GM23338 (cell line): ENCODE measurements around the gene CYP46A1. TPM values are rescaled to one million over a fixed set of nuclear protein-coding genes. Genes with fewer than 3 reads are reported as not detected.
A peak's percentile ranks its signal among the peaks of the same experiment; 100 is the strongest.

Experiments
- ATAC-seq: fragments of 200-7000 bp; cut with Tn5 transposase; 3 replicates; pipeline ENCODE4 v1.9.1; 2020
- DNase-seq: peaks from one replicate; pipeline ENCODE4 v3.0.0-alpha.2; 2015; ENCODE audit warnings: low spot score
- H2AFZ ChIP-seq: fragments of 200-600 bp; sonication (generic); 2 replicates; pipeline ENCODE4 v1.8.0; 2016; ENCODE audit warnings: antibody characterized with exemption, mild to moderate bottlenecking, moderate library complexity
- H3F3A ChIP-seq: fragments of 200-600 bp; sonication (generic); replicated peaks from 2 replicates; pipeline ENCODE4 v1.8.0; 2017; ENCODE audit warnings: antibody characterized with exemption, mixed run types, low read depth
- H3K27ac ChIP-seq: fragments of 200-600 bp; sonication (generic); 2 replicates; pipeline ENCODE4 v1.6.1; 2016; ENCODE audit warnings: low read depth
- H3K27me3 ChIP-seq: fragments of 200-600 bp; sonication (generic); 2 replicates; pipeline ENCODE4 v1.8.0; 2016; ENCODE audit warnings: mild to moderate bottlenecking, mixed run types, moderate library complexity; ENCODE audit not compliant: insufficient read depth
- H3K36me3 ChIP-seq: fragments of 200-600 bp; sonication (generic); 2 replicates; pipeline ENCODE4 v1.8.0; 2016; ENCODE audit warnings: mild to moderate bottlenecking; ENCODE audit not compliant: insufficient read depth
- H3K4me1 ChIP-seq: fragments of 200-600 bp; sonication (generic); 2 replicates; pipeline ENCODE4 v1.8.0; 2016; ENCODE audit warnings: mild to moderate bottlenecking, moderate library complexity; ENCODE audit not compliant: insufficient read depth
- H3K4me2 ChIP-seq: fragments of 200-600 bp; sonication (generic); 2 replicates; pipeline ENCODE4 v1.7.1; 2017; ENCODE audit warnings: mixed run types
- H3K4me3 ChIP-seq: fragments of 200-600 bp; sonication (generic); 2 replicates; pipeline ENCODE4 v1.6.1; 2016; ENCODE audit warnings: mixed run types
- H3K79me2 ChIP-seq: fragments of 200-600 bp; sonication (generic); replicated peaks from 2 replicates; pipeline ENCODE4 v1.8.0; 2017; ENCODE audit warnings: mild to moderate bottlenecking; ENCODE audit not compliant: insufficient read depth
- H3K9me2 ChIP-seq: fragments of 200-600 bp; sonication (generic); 2 replicates; pipeline ENCODE4 v1.8.0; 2017; ENCODE audit not compliant: insufficient read depth
- H4K20me1 ChIP-seq: fragments of 200-600 bp; sonication (generic); replicated peaks from 2 replicates; pipeline ENCODE4 v1.8.0; 2017; ENCODE audit warnings: mild to moderate bottlenecking; ENCODE audit not compliant: insufficient read depth
- H3K27ac Mint-ChIP-seq: 2 replicates; pipeline ENCODE4 v1.8.0; 2020; ENCODE audit warnings: inconsistent platforms, mild to moderate bottlenecking, moderate library complexity, mixed read lengths
- H3K27me3 Mint-ChIP-seq: 3 replicates; pipeline ENCODE4 v1.8.0; 2022; ENCODE audit warnings: low read depth, mild to moderate bottlenecking, moderate library complexity, mixed read lengths, inconsistent platforms; ENCODE audit not compliant: insufficient read depth, poor library complexity
- H3K36me3 Mint-ChIP-seq: 3 replicates; pipeline ENCODE4 v1.8.0; 2021; ENCODE audit warnings: low read depth, mild to moderate bottlenecking, inconsistent platforms, moderate library complexity, mixed read lengths
- H3K4me1 Mint-ChIP-seq: 3 replicates; pipeline ENCODE4 v1.8.0; 2020; ENCODE audit warnings: mild to moderate bottlenecking, inconsistent platforms, mixed read lengths
- H3K4me3 Mint-ChIP-seq: 3 replicates; pipeline ENCODE4 v1.8.0; 2021; ENCODE audit warnings: moderate library complexity, mild to moderate bottlenecking, inconsistent platforms, mixed read lengths
- H3K9me3 Mint-ChIP-seq: 3 replicates; pipeline ENCODE4 v1.8.0; 2020; ENCODE audit warnings: moderate library complexity, mild to moderate bottlenecking, inconsistent platforms, mixed read lengths
- CREB1 ChIP-seq: fragments of 250-450 bp; sonication (Bioruptor Pico); IDR thresholded peaks from 2 replicates; pipeline ENCODE4 v1.5.0; 2020; ENCODE audit warnings: low read depth, mild to moderate bottlenecking, moderate library complexity
- EZH2 ChIP-seq: fragments of 200-600 bp; sonication (generic); IDR thresholded peaks from one replicate; pipeline ENCODE4 v1.8.0; 2017; ENCODE audit warnings: antibody characterized with exemption, mild to moderate bottlenecking, low read depth; ENCODE audit not compliant: unreplicated experiment
- JUNB ChIP-seq: IDR thresholded peaks from one replicate; pipeline ENCODE4 v1.6.1; 2016; ENCODE audit warnings: antibody characterized with exemption; ENCODE audit not compliant: unreplicated experiment
- NANOG ChIP-seq: IDR thresholded peaks from 2 replicates; pipeline ENCODE4 v1.6.1; 2016; ENCODE audit warnings: antibody characterized with exemption, borderline replicate concordance
- POLR2AphosphoS5 ChIP-seq: IDR thresholded peaks from 2 replicates; pipeline ENCODE4 v1.6.1; 2016; ENCODE audit warnings: antibody characterized with exemption, low read depth
- ZNF114 ChIP-seq: fragments of 250-450 bp; sonication (Bioruptor Pico); IDR thresholded peaks from 2 replicates; pipeline ENCODE4 v1.5.0; 2020; ENCODE audit warnings: mild to moderate bottlenecking, moderate library complexity
- ZNF331 ChIP-seq: fragments of 250-450 bp; sonication (Bioruptor Pico); IDR thresholded peaks from 2 replicates; pipeline ENCODE4 v1.5.0; 2020; ENCODE audit warnings: low read depth, mild to moderate bottlenecking, moderate library complexity
- polyA plus RNA-seq: library from polyadenylated mRNA; unstranded; fragments of >200 nt; fragmentation: Nextera tagmentation; extraction: Ambion mirVana; gene quantifications from 2 replicates; pipeline ENCODE4 v1.2.1, GENCODE V29; 2016
- total RNA-seq: library from RNA; depleted of rRNA; stranded (reverse); fragments of >200 nt; shearing (Covaris generic); gene quantifications from 2 replicates; pipeline ENCODE4 v1.2.3, GENCODE V29; 2014
- TF ChIP-seq, protein P1 (sequence below): IDR thresholded peaks from 2 replicates; pipeline ENCODE4 v1.6.1; 2016; ENCODE audit warnings: antibody characterized with exemption
- TF ChIP-seq, protein P2 (sequence below), 2 experiments: fragments of 200-600 bp in 1 of 2; sonication (generic) in 1 of 2; conservative IDR thresholded peaks; 2 replicates each; pipeline versions ENCODE4 v1.5.1 to v1.6.1; 2016 to 2017; ENCODE audit warnings: antibody characterized with exemption in 2 of 2, low read depth in 2 of 2, mild to moderate bottlenecking in 2 of 2, moderate library complexity in 1 of 2

CYP46A1 gene
- total and polyA plus RNA-seq, 2 experiments from 2014 or later: 0.59 to 0.66 TPM

DNA sequence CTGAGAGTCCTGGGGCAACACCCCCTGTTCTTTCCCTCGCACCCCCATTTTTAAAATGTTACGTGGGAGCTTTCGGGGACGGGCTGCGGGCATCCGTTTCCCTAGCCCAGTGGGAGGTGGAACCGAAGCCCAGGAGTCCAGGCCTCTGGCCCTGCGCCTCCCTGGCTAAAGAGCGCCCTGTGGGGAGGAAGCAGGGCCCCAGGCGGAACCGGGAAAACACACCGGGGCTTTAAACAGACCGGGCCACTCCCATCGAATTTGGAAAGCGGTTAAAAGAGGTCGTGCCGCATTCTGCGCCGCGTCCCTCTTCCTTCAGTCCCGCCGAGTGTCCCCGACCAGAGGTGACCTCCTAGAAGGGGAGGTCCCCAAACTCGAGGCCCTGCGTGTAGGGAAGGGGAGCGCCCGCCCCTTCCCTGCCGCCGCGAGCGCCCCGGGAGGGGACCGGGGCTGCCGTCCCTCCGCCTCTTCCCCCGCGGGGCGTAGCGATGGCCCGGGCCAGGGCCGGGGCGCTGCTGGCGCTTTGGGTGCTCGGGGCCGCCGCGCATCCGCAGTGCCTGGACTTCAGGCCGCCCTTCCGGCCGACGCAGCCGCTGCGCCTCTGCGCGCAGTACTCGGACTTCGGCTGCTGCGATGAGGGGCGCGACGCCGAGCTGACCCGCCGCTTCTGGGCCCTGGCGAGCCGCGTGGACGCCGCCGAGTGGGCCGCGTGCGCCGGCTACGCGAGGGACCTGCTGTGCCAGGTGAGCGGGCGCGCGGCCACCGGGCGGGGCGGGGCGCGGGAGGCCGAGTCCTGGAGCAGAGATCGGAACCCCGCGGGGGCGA is 39.2 kb upstream of the CYP46A1 start, which contains the start of gene HHIPL1:
Gene HHIPL1, plus strand, starts transcription at position 407 of the 822 bp plus-strand sequence. Its CDS starts 79 bp downstream, at position 486.
- Mint-ChIP-seq H3K36me3 (no peaks in the 10 kb centered on the region), H3K4me1 (peaks cover 8% of the 10 kb centered on the region), H3K9me3 (no peaks in the 10 kb centered on the region), H3K27me3 (peaks cover 24% of the 10 kb centered on the region), H3K27ac (no peak within 1 kb of the TSS), H3K4me3 (peak within 1 kb of the TSS; percentile 73)
- Histone ChIP-seq H3F3A (0 out of 2 replicates have a peak, but pooled peaks cover 3% of the 10 kb centered on the region), H3K9me2 (no peaks in the 10 kb centered on the region), H3K36me3 (no peaks in the 10 kb centered on the region), H3K4me3 (peak within 1 kb of the TSS; percentile 73), H3K79me2 (no peaks in the 10 kb centered on the region), H2AFZ (peak within 1 kb of the TSS; percentile 98), H4K20me1 (no peaks in the 10 kb centered on the region), H3K27me3 (peaks cover 29% of the 10 kb centered on the region), H3K4me1 (peaks cover 3% of the 10 kb centered on the region; the same call in 1 of the 2 replicates), H3K27ac (no peak within 1 kb of the TSS), H3K4me2 (peak within 1 kb of the TSS; percentile 93)
- TF ChIP-seq NANOG (no peak), EZH2 (peak; percentile 40), POLR2AphosphoS5 (no peak), ZNF114 (CRISPR knock-in tag) (no peak), JUNB (no peak)
- TF ChIP-seq, protein P1, sequence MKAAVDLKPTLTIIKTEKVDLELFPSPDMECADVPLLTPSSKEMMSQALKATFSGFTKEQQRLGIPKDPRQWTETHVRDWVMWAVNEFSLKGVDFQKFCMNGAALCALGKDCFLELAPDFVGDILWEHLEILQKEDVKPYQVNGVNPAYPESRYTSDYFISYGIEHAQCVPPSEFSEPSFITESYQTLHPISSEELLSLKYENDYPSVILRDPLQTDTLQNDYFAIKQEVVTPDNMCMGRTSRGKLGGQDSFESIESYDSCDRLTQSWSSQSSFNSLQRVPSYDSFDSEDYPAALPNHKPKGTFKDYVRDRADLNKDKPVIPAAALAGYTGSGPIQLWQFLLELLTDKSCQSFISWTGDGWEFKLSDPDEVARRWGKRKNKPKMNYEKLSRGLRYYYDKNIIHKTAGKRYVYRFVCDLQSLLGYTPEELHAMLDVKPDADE: 0 out of 2 replicates have a peak, but pooled peaks have one; percentile 38
- TF ChIP-seq, protein P2, sequence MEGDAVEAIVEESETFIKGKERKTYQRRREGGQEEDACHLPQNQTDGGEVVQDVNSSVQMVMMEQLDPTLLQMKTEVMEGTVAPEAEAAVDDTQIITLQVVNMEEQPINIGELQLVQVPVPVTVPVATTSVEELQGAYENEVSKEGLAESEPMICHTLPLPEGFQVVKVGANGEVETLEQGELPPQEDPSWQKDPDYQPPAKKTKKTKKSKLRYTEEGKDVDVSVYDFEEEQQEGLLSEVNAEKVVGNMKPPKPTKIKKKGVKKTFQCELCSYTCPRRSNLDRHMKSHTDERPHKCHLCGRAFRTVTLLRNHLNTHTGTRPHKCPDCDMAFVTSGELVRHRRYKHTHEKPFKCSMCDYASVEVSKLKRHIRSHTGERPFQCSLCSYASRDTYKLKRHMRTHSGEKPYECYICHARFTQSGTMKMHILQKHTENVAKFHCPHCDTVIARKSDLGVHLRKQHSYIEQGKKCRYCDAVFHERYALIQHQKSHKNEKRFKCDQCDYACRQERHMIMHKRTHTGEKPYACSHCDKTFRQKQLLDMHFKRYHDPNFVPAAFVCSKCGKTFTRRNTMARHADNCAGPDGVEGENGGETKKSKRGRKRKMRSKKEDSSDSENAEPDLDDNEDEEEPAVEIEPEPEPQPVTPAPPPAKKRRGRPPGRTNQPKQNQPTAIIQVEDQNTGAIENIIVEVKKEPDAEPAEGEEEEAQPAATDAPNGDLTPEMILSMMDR (conservative IDR thresholded peaks at IDR 0.05; ENCODE audit: low read depth in 2 of 2): no peak
- ATAC-seq: peak; percentile 78
- DNase-seq: peak; percentile 58

DNA sequence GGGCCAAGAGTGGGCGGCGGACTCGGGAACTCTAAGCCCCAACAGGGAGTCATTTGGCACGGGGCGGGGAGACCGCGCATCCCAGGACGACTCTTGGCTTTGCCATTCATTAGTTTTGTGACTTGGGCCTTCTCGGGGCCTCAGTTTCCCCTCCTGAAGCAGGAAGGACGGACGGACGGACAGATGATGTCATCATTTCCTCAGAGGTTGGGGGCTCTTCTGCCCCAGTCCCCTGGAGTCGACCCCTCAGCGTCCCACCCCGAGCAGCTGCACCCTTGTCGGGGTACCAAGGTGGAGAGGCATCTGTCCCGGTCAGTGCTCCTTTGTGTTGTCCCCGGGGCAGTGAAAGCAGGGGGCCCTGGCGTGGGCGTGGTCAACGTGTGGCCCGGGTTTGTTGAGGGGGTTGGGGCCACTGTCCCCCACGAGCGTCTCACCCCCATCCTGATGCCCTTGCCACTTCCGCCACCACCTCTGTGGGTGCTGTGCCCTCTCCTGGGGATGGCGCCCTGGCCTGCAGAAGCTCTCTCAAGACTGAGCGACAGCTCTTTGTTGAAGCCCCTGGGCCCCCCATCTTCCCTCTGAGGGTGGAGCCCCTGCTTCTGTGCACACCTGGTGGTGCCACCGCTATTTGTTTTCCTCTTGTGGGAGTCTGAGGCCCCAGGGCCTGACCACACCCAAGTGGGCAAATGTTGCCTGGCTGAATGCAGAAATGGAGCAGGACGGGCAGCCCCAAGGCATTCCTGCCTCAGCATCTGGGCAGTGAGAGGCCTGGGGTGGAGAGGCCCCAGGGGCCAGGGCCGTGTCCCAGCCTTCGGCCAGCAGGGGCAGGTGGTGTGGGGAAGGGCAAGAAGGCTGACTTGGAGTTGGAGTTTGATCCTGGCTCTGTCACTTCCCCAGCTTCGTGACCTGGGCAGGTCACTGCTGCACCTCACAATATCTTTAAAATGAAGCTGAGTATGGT is 38.3 kb upstream of the CYP46A1 start:
- Histone ChIP-seq H3K27me3 (peaks cover 29% of the 10 kb centered on the region), H3K4me3 (peak overlapping the region; percentile 73)
- TF ChIP-seq CREB1 (CRISPR knock-in tag) (no peak), ZNF331 (no peak), JUNB (no peak)
- TF ChIP-seq, protein P2 (conservative IDR thresholded peaks at IDR 0.05; ENCODE audit: low read depth in 2 of 2): no peak
- TF ChIP-seq, protein P1: no peak

More for the DNA sequence above, 38.3 kb upstream of the CYP46A1 start:
- peak overlapping the region; percentile 96 for H2AFZ ChIP-seq
- no peaks in the 10 kb centered on the region for H4K20me1 ChIP-seq
- ATAC-seq (peak; percentile 12), DNase-seq (no peak)
- H3K27ac Mint-ChIP-seq: no peak overlapping the region
- peaks cover 24% of the 10 kb centered on the region for H3K27me3 Mint-ChIP-seq
- no peaks in the 10 kb centered on the region for H3K36me3 ChIP-seq
- no peaks in the 10 kb centered on the region for H3K36me3 Mint-ChIP-seq
- H3K4me1 Mint-ChIP-seq: peaks cover 8% of the 10 kb centered on the region
- H3K4me1 ChIP-seq: peaks cover 3% of the 10 kb centered on the region; the same call in 1 of the 2 replicates
- H3K4me2 ChIP-seq: peak overlapping the region; percentile 93
- 0 out of 2 replicates have a peak, but pooled peaks cover 3% of the 10 kb centered on the region for H3F3A ChIP-seq
- H3K27ac ChIP-seq: no peak overlapping the region
- no peaks in the 10 kb centered on the region for H3K9me3 Mint-ChIP-seq
- H3K9me2 ChIP-seq: no peaks in the 10 kb centered on the region
- H3K79me2 ChIP-seq: no peaks in the 10 kb centered on the region
- peak overlapping the region; percentile 73 for H3K4me3 Mint-ChIP-seq
